ENCODE results near the gene LYPD6B.

DNA sequence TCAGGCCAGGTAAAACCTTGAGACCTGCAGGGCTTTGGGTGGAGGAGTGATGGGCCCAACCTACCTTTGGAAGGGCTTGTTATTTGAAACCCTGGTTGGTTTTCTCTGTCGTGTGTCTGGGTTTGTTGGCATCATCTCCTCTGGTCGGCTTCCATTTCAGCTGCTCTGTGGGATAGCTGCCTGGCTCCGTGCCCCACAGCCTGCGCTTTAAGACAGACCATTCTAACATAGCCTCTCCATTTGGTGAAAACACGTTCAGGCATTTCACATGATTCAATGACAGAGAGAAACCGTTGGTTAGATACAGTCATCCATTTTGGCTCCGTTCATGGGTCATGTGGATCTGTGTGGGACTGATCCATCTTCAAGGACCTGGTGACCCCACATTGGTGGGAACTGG is 37.0 kb upstream of the LYPD6B start:
- TF ChIP-seq CTCF (IDR thresholded peaks at IDR 0.05; ENCODE audit: insufficient read depth, low read length, poor library complexity, severe bottlenecking) (no peak), EZH2phosphoT487 (conservative IDR thresholded peaks at IDR 0.05; ENCODE audit: low read length) (no peak)
